Lower leg skin (tissue), 3 donors: ENCODE measurements around the gene PIF1.
"Not testable (repeated sequence)": the region's sequence is repeated elsewhere in the genome, so short reads cannot be mapped to it uniquely, and the experiment has no call there.

ENCODE experiments used
- POLR2A ChIP-seq, 2 donors: fragments of 450-650 bp; IDR thresholded peaks; one replicate each; pipeline ENCODE4 v1.6.1; 2016 to 2017; ENCODE audit warnings: antibody characterized with exemption in 2 of 2, mild to moderate bottlenecking in 1 of 2, moderate library complexity in 1 of 2
- TF ChIP-seq, protein P1 (sequence below), 3 donors: fragments of 450-650 bp; IDR thresholded peaks; one replicate each; pipeline ENCODE4 v1.5.1; 2016; ENCODE audit warnings: antibody characterized with exemption in 3 of 3, mild to moderate bottlenecking in 3 of 3, moderate library complexity in 2 of 3

DNA sequence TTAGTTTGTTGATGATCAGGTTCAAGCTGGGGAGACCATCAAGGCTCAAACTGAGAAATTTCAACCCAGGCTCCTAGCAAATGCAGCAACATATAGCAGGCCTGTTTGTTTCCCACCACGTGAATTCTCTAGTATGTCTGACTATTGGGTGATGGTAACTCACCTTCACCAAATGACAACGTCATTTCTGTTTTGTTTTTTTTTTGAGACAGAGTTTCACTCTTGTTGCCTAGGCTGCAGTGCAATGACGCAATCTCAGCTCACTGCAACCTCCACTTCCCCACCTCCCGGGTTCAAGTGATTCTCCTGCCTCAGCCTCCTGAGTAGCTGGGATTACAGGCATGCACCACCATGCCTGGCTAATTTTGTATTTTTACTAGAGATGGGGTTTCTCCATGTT is 10.5 kb downstream of the PIF1 start:
- TF ChIP-seq, protein P1, sequence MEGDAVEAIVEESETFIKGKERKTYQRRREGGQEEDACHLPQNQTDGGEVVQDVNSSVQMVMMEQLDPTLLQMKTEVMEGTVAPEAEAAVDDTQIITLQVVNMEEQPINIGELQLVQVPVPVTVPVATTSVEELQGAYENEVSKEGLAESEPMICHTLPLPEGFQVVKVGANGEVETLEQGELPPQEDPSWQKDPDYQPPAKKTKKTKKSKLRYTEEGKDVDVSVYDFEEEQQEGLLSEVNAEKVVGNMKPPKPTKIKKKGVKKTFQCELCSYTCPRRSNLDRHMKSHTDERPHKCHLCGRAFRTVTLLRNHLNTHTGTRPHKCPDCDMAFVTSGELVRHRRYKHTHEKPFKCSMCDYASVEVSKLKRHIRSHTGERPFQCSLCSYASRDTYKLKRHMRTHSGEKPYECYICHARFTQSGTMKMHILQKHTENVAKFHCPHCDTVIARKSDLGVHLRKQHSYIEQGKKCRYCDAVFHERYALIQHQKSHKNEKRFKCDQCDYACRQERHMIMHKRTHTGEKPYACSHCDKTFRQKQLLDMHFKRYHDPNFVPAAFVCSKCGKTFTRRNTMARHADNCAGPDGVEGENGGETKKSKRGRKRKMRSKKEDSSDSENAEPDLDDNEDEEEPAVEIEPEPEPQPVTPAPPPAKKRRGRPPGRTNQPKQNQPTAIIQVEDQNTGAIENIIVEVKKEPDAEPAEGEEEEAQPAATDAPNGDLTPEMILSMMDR (IDR thresholded peaks at IDR 0.05) = not testable (repeated sequence)
- not testable (repeated sequence) for TF ChIP-seq POLR2A (IDR thresholded peaks at IDR 0.05)
